Mesenchymal stem cell (in vitro differentiated cells and primary cell): Measurements from ENCODE around the gene MRPL28.

Experiments used
- DNase-seq: peaks from one replicate; pipeline ENCODE4 v3.0.0-alpha.2; 2013
- H2AFZ ChIP-seq: one replicate; pipeline ENCODE4 v1.6.1; 2013; ENCODE audit warnings: low read depth, mild to moderate bottlenecking, control low read depth, inconsistent platforms, low read length, moderate library complexity
- H2AK5ac ChIP-seq: 2 replicates; pipeline ENCODE4 v1.6.1; 2013; ENCODE audit warnings: low read length, moderate library complexity, mild to moderate bottlenecking, inconsistent platforms; ENCODE audit not compliant: severe bottlenecking
- H2BK120ac ChIP-seq: one replicate; pipeline ENCODE4 v1.6.1; 2013; ENCODE audit warnings: low read depth, mild to moderate bottlenecking, inconsistent platforms, low read length, moderate library complexity
- H2BK12ac ChIP-seq, 2 experiments: one replicate each; pipeline ENCODE4 v1.6.1; 2013; ENCODE audit warnings: inconsistent platforms in 2 of 2, low read length in 2 of 2, mild to moderate bottlenecking in 2 of 2, moderate library complexity in 2 of 2, control low read depth in 1 of 2
- H2BK15ac ChIP-seq: one replicate; pipeline ENCODE4 v1.6.1; 2013; ENCODE audit warnings: mild to moderate bottlenecking, low read depth, inconsistent platforms; ENCODE audit not compliant: poor library complexity, severe bottlenecking
- H2BK5ac ChIP-seq: 2 replicates; pipeline ENCODE4 v1.6.1; 2013; ENCODE audit warnings: low read depth, mild to moderate bottlenecking, low read length, control low read depth, inconsistent platforms; ENCODE audit not compliant: poor library complexity, severe bottlenecking
- H3K14ac ChIP-seq, 2 experiments: one replicate each; pipeline ENCODE4 v1.6.1; 2013; ENCODE audit warnings: inconsistent platforms in 2 of 2, low read length in 2 of 2, control low read depth in 1 of 2, mild to moderate bottlenecking in 1 of 2, moderate library complexity in 1 of 2
- H3K18ac ChIP-seq, 2 experiments: one replicate each; pipeline ENCODE4 v1.6.1; 2013; ENCODE audit warnings: inconsistent platforms in 2 of 2, low read length in 2 of 2, control low read depth in 1 of 2, low read depth in 1 of 2, mild to moderate bottlenecking in 1 of 2
- H3K23ac ChIP-seq, 2 experiments: one replicate each; pipeline ENCODE4 v1.6.1; 2013; ENCODE audit warnings: inconsistent platforms in 2 of 2, low read length in 2 of 2, mild to moderate bottlenecking in 2 of 2, moderate library complexity in 2 of 2, control low read depth in 1 of 2
- H3K27ac ChIP-seq: 2 replicates; pipeline ENCODE4 v1.5.1; 2013; ENCODE audit warnings: mild to moderate bottlenecking, moderate library complexity, low read length, control low read depth, inconsistent platforms; ENCODE audit not compliant: poor library complexity, severe bottlenecking
- H3K27me3 ChIP-seq, 2 experiments: 2 replicates each; pipeline versions ENCODE4 v1.6.1 to v1.7.0; 2013; ENCODE audit warnings: low read length in 2 of 2, mild to moderate bottlenecking in 2 of 2, moderate library complexity in 2 of 2, control low read depth in 1 of 2, inconsistent platforms in 1 of 2; ENCODE audit not compliant: control insufficient read depth in 1 of 2, insufficient read depth in 1 of 2
- H3K36me3 ChIP-seq, 2 experiments: 2 replicates each; pipeline versions ENCODE4 v1.6.1 to v1.7.0; 2013; ENCODE audit warnings: low read length in 2 of 2, control low read depth in 1 of 2, inconsistent platforms in 1 of 2, low read depth in 1 of 2, mild to moderate bottlenecking in 1 of 2; ENCODE audit not compliant: insufficient read depth in 2 of 2, control insufficient read depth in 1 of 2
- H3K4ac ChIP-seq, 2 experiments: one replicate each; pipeline ENCODE4 v1.6.1; 2013; ENCODE audit warnings: inconsistent platforms in 2 of 2, low read length in 2 of 2, mild to moderate bottlenecking in 2 of 2, moderate library complexity in 2 of 2, control low read depth in 1 of 2, low read depth in 1 of 2
- H3K4me1 ChIP-seq: 2 replicates; pipeline ENCODE4 v1.6.1; 2013; ENCODE audit warnings: low read depth, low read length, control low read depth; ENCODE audit not compliant: control insufficient read depth, insufficient read depth
- H3K4me2 ChIP-seq: 2 replicates; pipeline ENCODE4 v1.6.1; 2013; ENCODE audit warnings: low read length, mild to moderate bottlenecking, inconsistent platforms; ENCODE audit not compliant: poor library complexity, severe bottlenecking
- H3K4me3 ChIP-seq, 2 experiments: 2 replicates each; pipeline versions ENCODE4 v1.5.1 to v1.7.0; 2013; ENCODE audit warnings: low read length in 2 of 2, mild to moderate bottlenecking in 2 of 2, control low read depth in 1 of 2, low read depth in 1 of 2; ENCODE audit not compliant: insufficient read depth in 1 of 2
- H3K79me1 ChIP-seq: replicated peaks from 2 replicates; pipeline ENCODE4 v1.6.1; 2013; ENCODE audit warnings: mild to moderate bottlenecking, control low read depth, low read length, inconsistent platforms; ENCODE audit not compliant: poor library complexity, severe bottlenecking
- H3K9ac ChIP-seq: 2 replicates; pipeline ENCODE4 v1.7.0; 2013; ENCODE audit warnings: mild to moderate bottlenecking, low read length, moderate library complexity
- H3K9me3 ChIP-seq: 2 replicates; pipeline ENCODE4 v1.7.0; 2013; ENCODE audit warnings: mild to moderate bottlenecking, low read length; ENCODE audit not compliant: control insufficient read depth
- H4K8ac ChIP-seq: one replicate; pipeline ENCODE4 v1.6.1; 2013; ENCODE audit warnings: inconsistent platforms, mild to moderate bottlenecking, low read length, moderate library complexity
- H4K91ac ChIP-seq: one replicate; pipeline ENCODE4 v1.6.1; 2013; ENCODE audit warnings: mild to moderate bottlenecking, low read length, inconsistent platforms
- WGBS: methylation state at CpG from one replicate; pipeline ENCODE4 v1.1.7; 2013; ENCODE audit warnings: mixed read lengths; 5-methylcytosine and 5-hydroxymethylcytosine counted together

The MRPL28 gene

GRCh38 chr16:347203-347602 lies 23.1 kb downstream of the MRPL28 start:
- Histone ChIP-seq H3K9ac (no peak overlapping the region), H3K79me1 (peaks cover 34% of the 10 kb centered on the region), H3K4ac (no peak overlapping the region), H2BK12ac (peak overlapping the region in 1 of 2 experiments; percentile 25), H3K14ac (no peak overlapping the region), H2BK120ac (no peak overlapping the region), H3K4me2 (no peak overlapping the region), H2AFZ (no peak overlapping the region), H3K23ac (no peak overlapping the region), H3K36me3 (peaks cover 27 to 32% of the 10 kb centered on the region in 2 experiments), H3K9me3 (no peaks in the 10 kb centered on the region), H2BK15ac (no peak overlapping the region), H2AK5ac (no peak overlapping the region), H4K91ac (no peak overlapping the region), H3K27ac (no peak overlapping the region), H3K27me3 (no peaks in the 10 kb centered on the region), H3K18ac (no peak overlapping the region), H3K4me3 (no peak overlapping the region), H3K4me1 (peaks cover 39% of the 10 kb centered on the region), H4K8ac (no peak overlapping the region), H2BK5ac (no peak overlapping the region)
- WGBS: 93% methylated on average over 6 of the region's 6 CpGs
- DNase-seq: no peak

- Histone ChIP-seq H4K8ac (peak overlapping the region; percentile 25), H3K4me1 (peaks cover 39% of the 10 kb centered on the region), H3K4me2 (no peak overlapping the region), H3K36me3 (peaks cover 27 to 32% of the 10 kb centered on the region in 2 experiments), H2BK5ac (no peak overlapping the region), H3K9ac (no peak overlapping the region), H3K27ac (no peak overlapping the region), H4K91ac (no peak overlapping the region), H3K23ac (no peak overlapping the region), H3K18ac (no peak overlapping the region), H3K14ac (no peak overlapping the region), H2BK15ac (no peak overlapping the region), H2BK12ac (no peak overlapping the region), H2AK5ac (no peak overlapping the region), H3K79me1 (peaks cover 32% of the 10 kb centered on the region), H3K4me3 (no peak overlapping the region), H3K9me3 (no peaks in the 10 kb centered on the region), H2AFZ (no peak overlapping the region), H3K4ac (no peak overlapping the region), H2BK120ac (no peak overlapping the region), H3K27me3 (no peaks in the 10 kb centered on the region)
- WGBS: 67% methylated on average over 15 of the region's 15 CpGs
- DNase-seq: peak; percentile 70
Measured at GRCh38 chr16:346587-346986, 23.8 kb downstream of the MRPL28 start.

- no peak for DNase-seq
- Histone ChIP-seq H2AK5ac (no peak overlapping the region), H3K14ac (no peak overlapping the region), H3K4me3 (no peak overlapping the region), H2BK5ac (no peak overlapping the region), H2BK120ac (no peak overlapping the region), H4K91ac (no peak overlapping the region), H3K79me1 (peaks cover 37% of the 10 kb centered on the region), H3K23ac (no peak overlapping the region), H3K27me3 (no peaks in the 10 kb centered on the region), H3K4ac (no peak overlapping the region), H3K4me1 (peaks cover 37% of the 10 kb centered on the region), H3K18ac (peak overlapping the region in 1 of 2 experiments; percentile 19), H3K36me3 (peaks cover 32 to 34% of the 10 kb centered on the region in 2 experiments), H3K9ac (no peak overlapping the region), H3K27ac (no peak overlapping the region), H3K9me3 (no peaks in the 10 kb centered on the region), H2BK12ac (no peak overlapping the region), H2BK15ac (no peak overlapping the region), H4K8ac (no peak overlapping the region), H3K4me2 (no peak overlapping the region), H2AFZ (no peak overlapping the region)
- 98% methylated on average over 9 of the region's 11 CpGs for WGBS
Measured at GRCh38 chr16:345772-346171, 24.6 kb downstream of the MRPL28 start.

- Histone ChIP-seq H3K4ac (no peak overlapping the region), H2BK5ac (no peak overlapping the region), H2BK12ac (no peak overlapping the region), H3K4me3 (no peak overlapping the region), H2AK5ac (no peak overlapping the region), H4K8ac (no peak overlapping the region), H3K9me3 (no peaks in the 10 kb centered on the region), H2BK120ac (no peak overlapping the region), H3K79me1 (peaks cover 51% of the 10 kb centered on the region), H3K14ac (no peak overlapping the region), H2BK15ac (no peak overlapping the region), H2AFZ (no peak overlapping the region), H3K4me2 (no peak overlapping the region), H3K4me1 (peaks cover 38% of the 10 kb centered on the region), H3K9ac (no peak overlapping the region), H3K18ac (no peak overlapping the region), H3K27ac (no peak overlapping the region), H3K36me3 (peaks cover 24 to 41% of the 10 kb centered on the region in 2 experiments), H4K91ac (no peak overlapping the region), H3K23ac (peak overlapping the region in 1 of 2 experiments; percentile 47), H3K27me3 (no peaks in the 10 kb centered on the region)
- WGBS: 93% methylated on average over 18 of the region's 18 CpGs
- no peak for DNase-seq
Measured at GRCh38 chr16:342455-343213, 27.7 kb downstream of the MRPL28 start.
